H1 (cell line): Measurements from ENCODE around the gene GREB1. TPM values are rescaled to one million over a fixed set of nuclear protein-coding genes. Genes with fewer than 3 reads are reported as not detected.

ENCODE experiments used
- CTCF ChIA-PET: fragments of 300-600 bp; sonication (Branson Sonifier 250); formaldehyde crosslinking; loops from one replicate; lab custom pipeline; 2021; ENCODE audit not compliant: partially characterized antibody; lab: Charles Lee
- POLR2A ChIA-PET: fragments of 300-600 bp; sonication (Branson Sonifier 250); formaldehyde crosslinking; loops from one replicate; lab custom pipeline; 2021; ENCODE audit warnings: inconsistent platforms; ENCODE audit not compliant: partially characterized antibody; lab: Charles Lee
- DNase-seq, 2 experiments: peaks; one replicate each; pipeline versions ENCODE4 v3.0.0 to v3.0.0-alpha.2; 2010 to 2022; ENCODE audit warnings: low spot score in 2 of 2, low read depth in 1 of 2, mixed read lengths in 1 of 2
- FAIRE-seq: peaks from 2 replicates; lab custom pipeline; 2011; peaks lifted over from hg19 to GRCh38; lab: Jason Lieb, UNC
- H2AFZ ChIP-seq: 2 replicates; pipeline ENCODE4 v1.8.1; 2012; ENCODE audit warnings: low read length, inconsistent platforms
- H2AK5ac ChIP-seq: 2 replicates; pipeline ENCODE4 v1.6.1; 2013; ENCODE audit warnings: low read depth, low read length
- H2BK120ac ChIP-seq: replicated peaks from 2 replicates; pipeline ENCODE3; 2013; ENCODE audit warnings: low read depth, low read length, inconsistent platforms
- H2BK12ac ChIP-seq: 2 replicates; pipeline ENCODE4 v1.6.1; 2013; ENCODE audit warnings: low read depth, low read length
- H2BK15ac ChIP-seq: 2 replicates; pipeline ENCODE4 v1.6.1; 2013; ENCODE audit warnings: low read length
- H2BK20ac ChIP-seq: 2 replicates; pipeline ENCODE4 v1.6.1; 2013; ENCODE audit warnings: low read length
- H2BK5ac ChIP-seq: 2 replicates; pipeline ENCODE4 v1.6.1; 2013; ENCODE audit warnings: low read depth, low read length
- H3K14ac ChIP-seq: 2 replicates; pipeline ENCODE4 v1.6.1; 2013; ENCODE audit warnings: inconsistent platforms; ENCODE audit not compliant: insufficient read length
- H3K18ac ChIP-seq: 2 replicates; pipeline ENCODE4 v1.6.1; 2013; ENCODE audit warnings: low read length; ENCODE audit errors: extremely low read depth
- H3K23ac ChIP-seq: 2 replicates; pipeline ENCODE4 v1.6.1; 2013; ENCODE audit warnings: inconsistent platforms; ENCODE audit not compliant: insufficient read length
- H3K23me2 ChIP-seq: 2 replicates; pipeline ENCODE4 v1.6.1; 2013; ENCODE audit warnings: low read depth, low read length
- H3K27ac ChIP-seq: 2 replicates; pipeline ENCODE4 v1.6.1; 2011; ENCODE audit warnings: low read depth, low read length, inconsistent platforms
- H3K27me3 ChIP-seq, 4 experiments: replicated peaks in 1 of 4; 1 replicate in 1 of 4; 2 replicates in 3 of 4; pipeline versions ENCODE4 v1.6.1 to v1.8.1; 2011 to 2013; ENCODE audit warnings: low read length in 3 of 4, mild to moderate bottlenecking in 3 of 4, inconsistent platforms in 2 of 4, mixed read lengths in 2 of 4, moderate library complexity in 1 of 4; ENCODE audit not compliant: control insufficient read depth in 3 of 4, insufficient read depth in 3 of 4; ENCODE audit errors: extremely low read depth in 1 of 4
- H3K36me3 ChIP-seq, 4 experiments: 2 replicates each; pipeline versions ENCODE4 v1.6.1 to v1.8.1; 2011 to 2013; ENCODE audit warnings: mild to moderate bottlenecking in 4 of 4, low read length in 3 of 4, moderate library complexity in 2 of 4, control low read depth in 1 of 4, inconsistent platforms in 1 of 4; ENCODE audit not compliant: insufficient read depth in 4 of 4, control insufficient read depth in 2 of 4
- H3K4ac ChIP-seq: replicated peaks from 2 replicates; pipeline ENCODE3; 2013; ENCODE audit warnings: low read length, low read depth, mixed read lengths, inconsistent platforms; ENCODE audit not compliant: insufficient read length
- H3K4me1 ChIP-seq, 4 experiments: replicated peaks in 1 of 4; 1 replicate in 1 of 4; 2 replicates in 3 of 4; pipeline versions ENCODE4 v1.6.1 to v1.8.1; 2011 to 2013; ENCODE audit warnings: low read length in 3 of 4, inconsistent platforms in 2 of 4, mixed read lengths in 1 of 4; ENCODE audit not compliant: insufficient read depth in 4 of 4, control insufficient read depth in 3 of 4
- H3K4me2 ChIP-seq, 2 experiments: 2 replicates each; pipeline versions ENCODE4 v1.6.1 to v1.8.1; 2011 to 2013; ENCODE audit warnings: low read depth in 2 of 2, low read length in 2 of 2, control low read depth in 1 of 2, inconsistent platforms in 1 of 2, mild to moderate bottlenecking in 1 of 2; ENCODE audit not compliant: insufficient read depth in 1 of 2
- H3K4me3 ChIP-seq, 4 experiments: fragments of 200-600, 300-600 bp in 1 of 4; sonication (generic), shearing (Covaris generic), sonication (Bioruptor Twin) in 1 of 4; 2 replicates each; pipeline versions ENCODE4 v1.5.1 to v1.8.1; 2011 to 2016; ENCODE audit warnings: low read length in 4 of 4, low read depth in 3 of 4, control low read depth in 2 of 4, inconsistent platforms in 2 of 4, mild to moderate bottlenecking in 2 of 4, mixed read lengths in 1 of 4, moderate library complexity in 1 of 4; ENCODE audit not compliant: insufficient read depth in 2 of 4; ENCODE audit errors: extremely low read depth in 1 of 4
- H3K56ac ChIP-seq: replicated peaks from 2 replicates; pipeline ENCODE3; 2013; ENCODE audit warnings: low read depth, mild to moderate bottlenecking, mixed read lengths, low read length, inconsistent platforms; ENCODE audit not compliant: insufficient read length
- H3K79me1 ChIP-seq: 2 replicates; pipeline ENCODE4 v1.6.1; 2013; ENCODE audit warnings: low read depth, low read length, control low read depth
- H3K79me2 ChIP-seq, 2 experiments: 2 replicates each; pipeline versions ENCODE4 v1.6.1 to v1.8.1; 2012 to 2013; ENCODE audit warnings: low read length in 2 of 2, mild to moderate bottlenecking in 2 of 2, inconsistent platforms in 1 of 2; ENCODE audit not compliant: insufficient read depth in 2 of 2, control insufficient read depth in 1 of 2
- H3K9ac ChIP-seq, 4 experiments: replicated peaks in 1 of 4; 1 replicate in 1 of 4; 2 replicates in 3 of 4; pipeline versions ENCODE4 v1.6.1 to v1.8.1; 2011 to 2013; ENCODE audit warnings: low read depth in 3 of 4, low read length in 3 of 4, control low read depth in 2 of 4, mild to moderate bottlenecking in 2 of 4, moderate library complexity in 2 of 4, inconsistent platforms in 1 of 4; ENCODE audit errors: extremely low read depth in 1 of 4
- H3K9me3 ChIP-seq, 2 experiments: 2 replicates each; pipeline versions ENCODE4 v1.6.1 to v1.8.1; 2012 to 2013; ENCODE audit warnings: mild to moderate bottlenecking in 2 of 2, moderate library complexity in 2 of 2, control low read depth in 1 of 2, inconsistent platforms in 1 of 2, low read depth in 1 of 2, low read length in 1 of 2, mixed read lengths in 1 of 2; ENCODE audit not compliant: insufficient read depth in 2 of 2
- H4K20me1 ChIP-seq, 2 experiments: replicated peaks in 1 of 2; 2 replicates each; pipeline versions ENCODE3 to v1.8.1; 2011 to 2013; ENCODE audit warnings: inconsistent platforms in 2 of 2, low read length in 2 of 2, mild to moderate bottlenecking in 1 of 2; ENCODE audit not compliant: insufficient read depth in 2 of 2, control insufficient read depth in 1 of 2
- H4K5ac ChIP-seq: 2 replicates; pipeline ENCODE4 v1.6.1; 2013; ENCODE audit warnings: low read length, low read depth, mixed read lengths, inconsistent platforms; ENCODE audit not compliant: insufficient read length
- H4K8ac ChIP-seq: 2 replicates; pipeline ENCODE4 v1.8.0; 2013; ENCODE audit warnings: mild to moderate bottlenecking, moderate library complexity, low read length, inconsistent platforms; ENCODE audit not compliant: insufficient read depth; ENCODE audit errors: extremely low read depth
- H4K91ac ChIP-seq: replicated peaks from 2 replicates; pipeline ENCODE3; 2013; ENCODE audit warnings: low read length, mixed read lengths, inconsistent platforms; ENCODE audit not compliant: insufficient read length
- CBX5 ChIP-seq: fragments of 300-800, 300-1000 bp; sonication (generic); IDR thresholded peaks from 2 replicates; pipeline ENCODE4 v1.7.1; 2016; ENCODE audit warnings: antibody characterized with exemption, low read length, low read depth
- JUND ChIP-seq: IDR thresholded peaks from 2 replicates; pipeline ENCODE4 v1.6.1; 2011; ENCODE audit warnings: mild to moderate bottlenecking, improper control_type of control experiment, low read length
- RAD21 ChIP-seq, 2 experiments: IDR thresholded peaks in 1 of 2; conservative IDR thresholded peaks in 1 of 2; 2 replicates each; pipeline ENCODE4 v1.6.1; 2011; ENCODE audit warnings: low read depth in 2 of 2, low read length in 2 of 2, improper control_type of control experiment in 1 of 2, inconsistent platforms in 1 of 2, mild to moderate bottlenecking in 1 of 2, moderate library complexity in 1 of 2
- RXRA ChIP-seq: IDR thresholded peaks from 2 replicates; pipeline ENCODE4 v1.6.1; 2011; ENCODE audit warnings: low read depth, mild to moderate bottlenecking, low read length, moderate library complexity; ENCODE audit not compliant: insufficient read depth
- WGBS, 2 experiments: shearing (Covaris generic) in 1 of 2; methylation state at CpG; one replicate each; pipeline versions ENCODE4 v1.1.6 to v1.1.7; 2013 to 2015; ENCODE audit warnings: low lambda C conversion rate in 2 of 2, mixed read lengths in 2 of 2, inconsistent platforms in 1 of 2, low coverage in 1 of 2, missing lambda C conversion rate in 1 of 2; ENCODE audit not compliant: insufficient replicate concordance in 2 of 2, insufficient coverage in 1 of 2, insufficient read length in 1 of 2; ENCODE audit errors: extremely low coverage in 1 of 2, missing lambda C conversion rate in 1 of 2; 5-methylcytosine and 5-hydroxymethylcytosine counted together
- polyA plus RNA-seq, 7 experiments: library from polyadenylated mRNA; depleted of rRNA in 3 of 7; stranded (reverse) in 5 of 7; unstranded in 2 of 7; fragments of >200 nt in 5 of 7; fragments of 200-250 nt in 2 of 7; gene quantifications; 1 replicate in 5 of 7; 2 replicates in 1 of 7; 4 replicates in 1 of 7; pipeline versions ENCODE4 v1.2.1 to v1.2.3, GENCODE V29; 2011 to 2013; ENCODE audit warnings: missing spikeins in 2 of 7, mixed read lengths in 2 of 7
- total RNA-seq: library from RNA; stranded (reverse); fragmentation: NEBNext Ultra II Directional; extraction: Animal tissue kit (Norgen Biotek cat#: 25700); gene quantifications from 2 replicates; pipeline ENCODE4 v1.2.1, GENCODE V29; 2021
- TF ChIP-seq, protein P1 (sequence below): IDR thresholded peaks from 2 replicates; pipeline ENCODE4 v1.6.1; 2012; ENCODE audit warnings: low read length, inconsistent platforms

Gene GREB1
- total and polyA plus RNA-seq, 2 of the 8 experiments (the other 6 are each of a cell fraction or from before 2014, with no cell fraction given) = 7.9 to 43.4 TPM

DNA sequence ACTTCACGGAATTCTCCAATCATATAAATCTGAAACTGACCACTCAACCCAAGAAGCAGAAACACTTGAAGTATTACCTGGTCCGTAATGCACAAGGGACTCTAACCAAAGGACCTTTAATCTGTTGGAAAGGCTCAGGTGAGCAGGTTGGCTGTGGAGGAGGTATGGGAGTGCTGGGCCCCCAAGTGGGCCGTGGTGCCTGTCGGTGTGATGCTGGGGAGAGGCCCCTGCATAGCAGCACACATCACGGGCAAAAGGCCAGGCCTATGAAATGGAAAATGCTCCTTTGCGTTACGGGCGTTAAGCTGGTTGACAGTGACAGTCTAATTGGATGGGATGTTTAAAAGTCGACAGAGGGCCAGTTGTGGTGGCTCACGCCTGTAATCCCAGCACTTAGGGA is 42.6 kb downstream of the GREB1 start:
- CTCF ChIA-PET = interaction anchor here (0.6 to 21.3 kb wide), 4 partner anchors 6 to 1764 kb away, joined by 3 to 558 read pairs (median 326); partner anchors contain the start of gene GREB1
- no peak overlapping the region for H4K5ac ChIP-seq
- TF ChIP-seq RXRA (no peak), CBX5 (no peak), JUND (no peak), RAD21 (IDR thresholded peaks at IDR 0.05 in 1 of 2, conservative IDR thresholded peaks at IDR 0.05 in 1 of 2; ENCODE audit: low read depth in 2 of 2, low read length in 2 of 2) (no peak)
- TF ChIP-seq, protein P1, sequence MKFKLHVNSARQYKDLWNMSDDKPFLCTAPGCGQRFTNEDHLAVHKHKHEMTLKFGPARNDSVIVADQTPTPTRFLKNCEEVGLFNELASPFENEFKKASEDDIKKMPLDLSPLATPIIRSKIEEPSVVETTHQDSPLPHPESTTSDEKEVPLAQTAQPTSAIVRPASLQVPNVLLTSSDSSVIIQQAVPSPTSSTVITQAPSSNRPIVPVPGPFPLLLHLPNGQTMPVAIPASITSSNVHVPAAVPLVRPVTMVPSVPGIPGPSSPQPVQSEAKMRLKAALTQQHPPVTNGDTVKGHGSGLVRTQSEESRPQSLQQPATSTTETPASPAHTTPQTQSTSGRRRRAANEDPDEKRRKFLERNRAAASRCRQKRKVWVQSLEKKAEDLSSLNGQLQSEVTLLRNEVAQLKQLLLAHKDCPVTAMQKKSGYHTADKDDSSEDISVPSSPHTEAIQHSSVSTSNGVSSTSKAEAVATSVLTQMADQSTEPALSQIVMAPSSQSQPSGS = no peak

More for the DNA sequence above, 42.6 kb downstream of the GREB1 start:
- Histone ChIP-seq H2BK12ac (no peak overlapping the region), H3K4me3 (no peak overlapping the region), H3K4me1 (peaks cover 3 to 16% (median 12%) of the 10 kb centered on the region in 4 experiments), H4K8ac (no peak overlapping the region), H3K4ac (no peak overlapping the region), H2BK20ac (no peak overlapping the region), H2AFZ (no peak overlapping the region), H3K18ac (no peak overlapping the region), H3K27me3 (no peaks in the 10 kb centered on the region), H3K56ac (no peak overlapping the region), H3K23ac (no peak overlapping the region), H3K4me2 (no peak overlapping the region), H2BK15ac (no peak overlapping the region), H3K36me3 (peaks cover 0 to 3% (median 0%) of the 10 kb centered on the region in 4 experiments; a peak in 2 of 8 replicates), H3K79me2 (no peaks in the 10 kb centered on the region), H3K27ac (no peak overlapping the region), H2BK120ac (no peak overlapping the region), H4K91ac (no peak overlapping the region), H4K20me1 (peaks cover 0 to 4% of the 10 kb centered on the region in 2 experiments), H3K23me2 (no peaks in the 10 kb centered on the region), H3K79me1 (no peaks in the 10 kb centered on the region), H3K9ac (no peak overlapping the region), H3K9me3 (no peaks in the 10 kb centered on the region), H2AK5ac (no peak overlapping the region), H3K14ac (no peak overlapping the region), H2BK5ac (no peak overlapping the region)
- no peak for DNase-seq
- 94% methylated on average over 10 of the region's 10 CpGs; no CpG with 5 or more reads in 1 of the 2 experiments for WGBS, 2 experiments
- no peak for FAIRE-seq
- POLR2A ChIA-PET = no interaction called here
